Endodermal cell (in vitro differentiated cells): ENCODE measurements around the gene GPC6. TPM values are rescaled to one million over a fixed set of nuclear protein-coding genes. Genes with fewer than 3 reads are reported as not detected.

ENCODE experiments used
- DNase-seq: peaks from one replicate; pipeline ENCODE4 v3.0.0-alpha.2; 2017
- H3K27ac ChIP-seq: 2 replicates; pipeline ENCODE4 v1.5.1; 2013; ENCODE audit warnings: mild to moderate bottlenecking, low read depth, low read length, moderate library complexity
- H3K27me3 ChIP-seq: 2 replicates; pipeline ENCODE4 v1.6.1; 2013; ENCODE audit warnings: mild to moderate bottlenecking, low read length, moderate library complexity; ENCODE audit not compliant: insufficient read depth, control insufficient read depth, poor library complexity, severe bottlenecking
- H3K36me3 ChIP-seq: 2 replicates; pipeline ENCODE4 v1.7.0; 2013; ENCODE audit warnings: mild to moderate bottlenecking, low read length, moderate library complexity; ENCODE audit not compliant: control insufficient read depth, insufficient read depth
- H3K4me1 ChIP-seq: one replicate; pipeline ENCODE4 v1.7.0; 2013; ENCODE audit warnings: low read length; ENCODE audit not compliant: control insufficient read depth, insufficient read depth
- H3K4me3 ChIP-seq: 2 replicates; pipeline ENCODE4 v1.5.1; 2013; ENCODE audit warnings: mild to moderate bottlenecking, low read length, moderate library complexity
- H3K9ac ChIP-seq: 2 replicates; pipeline ENCODE4 v1.6.1; 2013; ENCODE audit warnings: mild to moderate bottlenecking, low read length, moderate library complexity; ENCODE audit not compliant: poor library complexity, severe bottlenecking; ENCODE audit errors: extremely low read depth
- H3K9me3 ChIP-seq: 2 replicates; pipeline ENCODE4 v1.6.1; 2013; ENCODE audit warnings: mild to moderate bottlenecking, low read length, moderate library complexity; ENCODE audit not compliant: control insufficient read depth
- H3K27ac Mint-ChIP-seq: 2 replicates; pipeline ENCODE4 v1.8.0; 2020; ENCODE audit warnings: mixed read lengths
- H3K27me3 Mint-ChIP-seq: 2 replicates; pipeline ENCODE4 v1.8.0; 2021; ENCODE audit warnings: mild to moderate bottlenecking, mixed read lengths; ENCODE audit not compliant: insufficient read depth
- H3K36me3 Mint-ChIP-seq: 2 replicates; pipeline ENCODE4 v1.8.0; 2020; ENCODE audit warnings: low read depth, mixed read lengths
- H3K4me1 Mint-ChIP-seq: 2 replicates; pipeline ENCODE4 v1.8.0; 2020; ENCODE audit warnings: mixed read lengths
- H3K4me3 Mint-ChIP-seq: 2 replicates; pipeline ENCODE4 v1.8.0; 2020; ENCODE audit warnings: mild to moderate bottlenecking, moderate library complexity, mixed read lengths
- H3K9me3 Mint-ChIP-seq: 2 replicates; pipeline ENCODE4 v1.8.0; 2020; ENCODE audit warnings: mild to moderate bottlenecking, mixed read lengths
- WGBS, 2 experiments: methylation state at CpG; one replicate each; pipeline versions ENCODE4 v1.1.5 to v1.1.7; 2013; ENCODE audit warnings: missing lambda C conversion rate in 2 of 2, mixed read lengths in 1 of 2; ENCODE audit not compliant: insufficient coverage in 1 of 2, insufficient read length in 1 of 2; 5-methylcytosine and 5-hydroxymethylcytosine counted together
- total RNA-seq, 2 donors: library from RNA; stranded (reverse); fragmentation: NEBNext Ultra II Directional in 1 of 2; extraction: Animal tissue kit (Norgen Biotek cat#: 25700) in 1 of 2; gene quantifications; 2 replicates in 1 of 2; 3 replicates in 1 of 2; pipeline ENCODE4 v1.2.1, GENCODE V29; 2021
- TF ChIP-seq, protein P1 (sequence below): fragments of 200-600 bp; sonication (generic); conservative IDR thresholded peaks from 2 replicates; pipeline ENCODE4 v1.5.0; 2021; ENCODE audit warnings: antibody characterized with exemption, mild to moderate bottlenecking

Gene GPC6
- total RNA-seq, 2 donors from 2014 or later = 69.6 to 80.4 TPM

- Histone ChIP-seq H3K9ac (no peak overlapping the region), H3K27ac (no peak overlapping the region), H3K27me3 (no peaks in the 10 kb centered on the region), H3K4me3 (no peak overlapping the region), H3K36me3 (no peaks in the 10 kb centered on the region), H3K4me1 (peaks cover 6% of the 10 kb centered on the region), H3K9me3 (no peaks in the 10 kb centered on the region)
- no peaks in the 10 kb centered on the region for H3K36me3 Mint-ChIP-seq
- DNase-seq = no peak
- 67 to 88% methylated on average over 2 of the region's 2 CpGs for WGBS, 2 experiments
- no peaks in the 10 kb centered on the region for H3K9me3 Mint-ChIP-seq
- peaks cover 9% of the 10 kb centered on the region for H3K4me1 Mint-ChIP-seq
- TF ChIP-seq, protein P1, sequence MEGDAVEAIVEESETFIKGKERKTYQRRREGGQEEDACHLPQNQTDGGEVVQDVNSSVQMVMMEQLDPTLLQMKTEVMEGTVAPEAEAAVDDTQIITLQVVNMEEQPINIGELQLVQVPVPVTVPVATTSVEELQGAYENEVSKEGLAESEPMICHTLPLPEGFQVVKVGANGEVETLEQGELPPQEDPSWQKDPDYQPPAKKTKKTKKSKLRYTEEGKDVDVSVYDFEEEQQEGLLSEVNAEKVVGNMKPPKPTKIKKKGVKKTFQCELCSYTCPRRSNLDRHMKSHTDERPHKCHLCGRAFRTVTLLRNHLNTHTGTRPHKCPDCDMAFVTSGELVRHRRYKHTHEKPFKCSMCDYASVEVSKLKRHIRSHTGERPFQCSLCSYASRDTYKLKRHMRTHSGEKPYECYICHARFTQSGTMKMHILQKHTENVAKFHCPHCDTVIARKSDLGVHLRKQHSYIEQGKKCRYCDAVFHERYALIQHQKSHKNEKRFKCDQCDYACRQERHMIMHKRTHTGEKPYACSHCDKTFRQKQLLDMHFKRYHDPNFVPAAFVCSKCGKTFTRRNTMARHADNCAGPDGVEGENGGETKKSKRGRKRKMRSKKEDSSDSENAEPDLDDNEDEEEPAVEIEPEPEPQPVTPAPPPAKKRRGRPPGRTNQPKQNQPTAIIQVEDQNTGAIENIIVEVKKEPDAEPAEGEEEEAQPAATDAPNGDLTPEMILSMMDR = no peak
- H3K4me3 Mint-ChIP-seq = no peak overlapping the region
- no peaks in the 10 kb centered on the region for H3K27me3 Mint-ChIP-seq
- no peak overlapping the region for H3K27ac Mint-ChIP-seq
These were observed 570.9 kb downstream of the GPC6 start for GRCh38 chr13:93797463-93797862.

- Histone ChIP-seq H3K4me1 (peaks cover 6% of the 10 kb centered on the region), H3K36me3 (no peaks in the 10 kb centered on the region), H3K9me3 (no peaks in the 10 kb centered on the region), H3K27ac (no peak overlapping the region), H3K27me3 (no peaks in the 10 kb centered on the region), H3K9ac (no peak overlapping the region), H3K4me3 (no peak overlapping the region)
- no peaks in the 10 kb centered on the region for H3K36me3 Mint-ChIP-seq
- H3K4me3 Mint-ChIP-seq = no peak overlapping the region
- H3K27me3 Mint-ChIP-seq = no peaks in the 10 kb centered on the region
- H3K4me1 Mint-ChIP-seq = peaks cover 9% of the 10 kb centered on the region
- TF ChIP-seq, protein P1 = no peak
- DNase-seq = no peak
- WGBS, 2 experiments = 94% methylated on average over 2 to 3 of the region's 3 CpGs
- no peak overlapping the region for H3K27ac Mint-ChIP-seq
- H3K9me3 Mint-ChIP-seq = no peaks in the 10 kb centered on the region
These were observed 573.7 kb downstream of the GPC6 start for GRCh38 chr13:93800342-93800741.

GRCh38 chr13:93805736-93806135 lies 579.1 kb downstream of the GPC6 start:
- no peaks in the 10 kb centered on the region for H3K36me3 Mint-ChIP-seq
- 82% methylated on average over 2 of the region's 2 CpGs; no CpG with 5 or more reads in 1 of the 2 experiments for WGBS, 2 experiments
- H3K4me1 ChIP-seq = peaks cover 6% of the 10 kb centered on the region
- no peak overlapping the region for H3K4me3 ChIP-seq
- TF ChIP-seq, protein P1 = no peak
- peaks cover 21% of the 10 kb centered on the region for H3K4me1 Mint-ChIP-seq
- no peak overlapping the region for H3K9ac ChIP-seq
- no peaks in the 10 kb centered on the region for H3K27me3 ChIP-seq
- H3K9me3 Mint-ChIP-seq = no peaks in the 10 kb centered on the region
- H3K27ac ChIP-seq = no peak overlapping the region
- no peak overlapping the region for H3K4me3 Mint-ChIP-seq
- no peak overlapping the region for H3K27ac Mint-ChIP-seq
- no peak for DNase-seq
- no peaks in the 10 kb centered on the region for H3K27me3 Mint-ChIP-seq
- no peaks in the 10 kb centered on the region for H3K9me3 ChIP-seq
- no peaks in the 10 kb centered on the region for H3K36me3 ChIP-seq
